BE2C (cell line): ENCODE measurements around the gene VENTX.

Experiments used
- DNase-seq: peaks from one replicate; pipeline ENCODE4 v3.0.0-alpha.2; 2020
- H3K27me3 ChIP-seq: fragments of 250-450 bp; sonication (Bioruptor Pico); 2 replicates; pipeline ENCODE4 v1.5.1; 2020; ENCODE audit warnings: mild to moderate bottlenecking
- H3K36me3 ChIP-seq: fragments of 250-450 bp; sonication (Bioruptor Pico); 2 replicates; pipeline ENCODE4 v1.5.1; 2020; ENCODE audit warnings: mild to moderate bottlenecking
- H3K4me1 ChIP-seq: fragments of 250-450 bp; sonication (Bioruptor Pico); 2 replicates; pipeline ENCODE4 v1.5.1; 2020
- H3K4me3 ChIP-seq: 2 replicates; pipeline ENCODE4 v1.5.1; 2011; ENCODE audit warnings: low read depth, low read length
- H3K9me3 ChIP-seq: fragments of 250-450 bp; sonication (Bioruptor Pico); 2 replicates; pipeline ENCODE4 v1.5.1; 2020
- TF ChIP-seq, protein P1 (sequence below): IDR thresholded peaks from 2 replicates; pipeline ENCODE4 v1.5.1; 2012; ENCODE audit warnings: mild to moderate bottlenecking, low read depth, low read length

Gene VENTX

DNA sequence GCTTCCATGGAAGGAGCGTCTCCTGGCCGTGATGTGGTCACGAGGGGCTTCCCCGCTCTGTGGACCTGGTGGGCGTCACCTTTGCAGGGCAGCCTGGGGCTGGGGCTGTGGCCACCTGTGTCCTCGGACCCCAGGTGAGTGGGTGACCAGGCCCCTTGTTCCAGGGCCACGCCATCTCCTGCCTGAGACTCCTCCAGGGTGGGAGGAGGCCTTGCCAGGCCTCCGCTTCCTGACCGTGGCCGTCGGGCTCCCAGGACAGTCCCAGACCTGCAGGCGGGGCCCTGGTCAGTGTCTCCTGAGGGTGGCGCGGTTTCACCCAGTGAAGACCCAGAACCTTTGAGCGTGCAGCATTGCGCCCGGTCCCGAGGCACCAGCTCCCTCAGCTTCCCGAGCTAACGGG is 28.0 kb upstream of the VENTX start:
- TF ChIP-seq, protein P1, sequence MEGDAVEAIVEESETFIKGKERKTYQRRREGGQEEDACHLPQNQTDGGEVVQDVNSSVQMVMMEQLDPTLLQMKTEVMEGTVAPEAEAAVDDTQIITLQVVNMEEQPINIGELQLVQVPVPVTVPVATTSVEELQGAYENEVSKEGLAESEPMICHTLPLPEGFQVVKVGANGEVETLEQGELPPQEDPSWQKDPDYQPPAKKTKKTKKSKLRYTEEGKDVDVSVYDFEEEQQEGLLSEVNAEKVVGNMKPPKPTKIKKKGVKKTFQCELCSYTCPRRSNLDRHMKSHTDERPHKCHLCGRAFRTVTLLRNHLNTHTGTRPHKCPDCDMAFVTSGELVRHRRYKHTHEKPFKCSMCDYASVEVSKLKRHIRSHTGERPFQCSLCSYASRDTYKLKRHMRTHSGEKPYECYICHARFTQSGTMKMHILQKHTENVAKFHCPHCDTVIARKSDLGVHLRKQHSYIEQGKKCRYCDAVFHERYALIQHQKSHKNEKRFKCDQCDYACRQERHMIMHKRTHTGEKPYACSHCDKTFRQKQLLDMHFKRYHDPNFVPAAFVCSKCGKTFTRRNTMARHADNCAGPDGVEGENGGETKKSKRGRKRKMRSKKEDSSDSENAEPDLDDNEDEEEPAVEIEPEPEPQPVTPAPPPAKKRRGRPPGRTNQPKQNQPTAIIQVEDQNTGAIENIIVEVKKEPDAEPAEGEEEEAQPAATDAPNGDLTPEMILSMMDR = no peak
- no peaks in the 10 kb centered on the region for H3K9me3 ChIP-seq
- no peak overlapping the region for H3K4me3 ChIP-seq
- DNase-seq = no peak
- H3K36me3 ChIP-seq = no peaks in the 10 kb centered on the region
- H3K4me1 ChIP-seq = no peaks in the 10 kb centered on the region
- peaks cover 10% of the 10 kb centered on the region for H3K27me3 ChIP-seq

DNA sequence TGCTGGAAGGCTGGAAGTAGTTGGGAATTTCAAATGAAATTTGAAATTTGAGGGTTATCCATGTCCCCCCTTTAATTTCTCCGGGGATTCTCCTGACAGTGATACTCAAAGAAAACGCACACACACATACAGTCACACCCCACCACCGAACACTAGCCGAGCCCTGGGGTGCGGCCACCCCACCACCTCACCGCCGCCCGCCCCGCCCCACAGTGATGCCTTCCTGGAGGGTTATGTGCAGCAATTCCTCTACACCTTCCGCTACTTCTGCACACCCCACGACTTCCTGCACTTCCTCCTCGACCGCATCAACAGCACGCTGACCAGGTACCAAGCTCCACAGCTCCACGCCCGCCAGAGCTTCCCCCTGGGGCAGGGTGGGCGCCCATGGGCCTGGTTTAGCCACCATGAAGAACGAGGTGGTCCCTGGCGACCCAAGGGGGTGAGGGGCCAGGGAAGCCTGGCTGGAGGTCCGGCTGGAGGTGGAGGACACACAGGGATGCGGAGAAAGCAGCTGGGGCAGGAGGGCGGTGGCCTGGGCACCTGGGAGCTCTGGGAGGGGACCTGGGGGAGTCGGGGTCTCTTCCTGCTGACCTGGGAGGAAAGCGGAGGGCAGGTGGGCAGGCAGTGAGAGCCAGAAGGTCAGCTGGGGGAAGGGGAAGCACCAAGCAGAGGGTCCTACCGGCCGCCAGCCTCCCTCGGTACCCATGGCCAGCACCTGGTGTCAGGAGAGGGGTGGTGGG is 27.1 kb upstream of the VENTX start:
- no peaks in the 10 kb centered on the region for H3K4me1 ChIP-seq
- H3K9me3 ChIP-seq = no peaks in the 10 kb centered on the region
- DNase-seq = no peak
- TF ChIP-seq, protein P1 = no peak
- no peak overlapping the region for H3K4me3 ChIP-seq
- peaks cover 7% of the 10 kb centered on the region for H3K27me3 ChIP-seq
- H3K36me3 ChIP-seq = no peaks in the 10 kb centered on the region

DNA sequence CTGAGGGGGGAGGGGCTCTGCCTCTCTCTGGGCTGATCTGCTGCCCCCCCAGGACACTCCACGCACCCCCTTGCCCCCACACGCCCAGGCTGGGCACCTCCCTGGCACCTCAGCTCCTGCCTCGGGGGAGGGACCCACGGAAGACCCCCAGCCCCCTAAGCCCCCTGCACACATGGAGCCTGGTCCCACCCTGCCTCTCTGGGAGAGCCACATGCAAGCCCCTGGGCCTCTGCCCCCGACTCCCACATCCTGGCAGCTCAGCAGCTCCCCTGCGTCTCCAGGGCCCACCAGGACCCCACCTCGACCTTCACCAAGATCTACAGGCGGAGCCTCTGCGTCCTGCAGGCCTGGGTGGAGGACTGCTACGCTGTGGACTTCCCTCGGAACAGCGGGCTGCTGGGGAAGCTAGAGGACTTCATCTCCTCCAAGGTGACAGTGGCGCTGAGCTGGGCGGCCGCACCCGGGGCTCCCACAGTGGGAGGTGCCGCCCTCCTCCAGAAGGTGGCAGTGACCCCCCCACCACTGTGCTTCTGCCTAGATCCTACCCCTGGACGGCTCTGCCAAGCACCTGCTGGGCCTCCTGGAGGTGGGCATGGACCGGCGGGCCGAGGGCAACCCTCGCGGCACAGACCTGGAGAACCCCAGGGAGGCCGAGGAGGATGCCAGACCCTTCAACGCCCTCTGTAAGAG is 26.4 kb upstream of the VENTX start:
- no peak for DNase-seq
- H3K4me3 ChIP-seq = no peak overlapping the region
- no peaks in the 10 kb centered on the region for H3K36me3 ChIP-seq
- H3K4me1 ChIP-seq = no peaks in the 10 kb centered on the region
- H3K27me3 ChIP-seq = peaks cover 14% of the 10 kb centered on the region
- TF ChIP-seq, protein P1 = no peak
- H3K9me3 ChIP-seq = no peaks in the 10 kb centered on the region

DNA sequence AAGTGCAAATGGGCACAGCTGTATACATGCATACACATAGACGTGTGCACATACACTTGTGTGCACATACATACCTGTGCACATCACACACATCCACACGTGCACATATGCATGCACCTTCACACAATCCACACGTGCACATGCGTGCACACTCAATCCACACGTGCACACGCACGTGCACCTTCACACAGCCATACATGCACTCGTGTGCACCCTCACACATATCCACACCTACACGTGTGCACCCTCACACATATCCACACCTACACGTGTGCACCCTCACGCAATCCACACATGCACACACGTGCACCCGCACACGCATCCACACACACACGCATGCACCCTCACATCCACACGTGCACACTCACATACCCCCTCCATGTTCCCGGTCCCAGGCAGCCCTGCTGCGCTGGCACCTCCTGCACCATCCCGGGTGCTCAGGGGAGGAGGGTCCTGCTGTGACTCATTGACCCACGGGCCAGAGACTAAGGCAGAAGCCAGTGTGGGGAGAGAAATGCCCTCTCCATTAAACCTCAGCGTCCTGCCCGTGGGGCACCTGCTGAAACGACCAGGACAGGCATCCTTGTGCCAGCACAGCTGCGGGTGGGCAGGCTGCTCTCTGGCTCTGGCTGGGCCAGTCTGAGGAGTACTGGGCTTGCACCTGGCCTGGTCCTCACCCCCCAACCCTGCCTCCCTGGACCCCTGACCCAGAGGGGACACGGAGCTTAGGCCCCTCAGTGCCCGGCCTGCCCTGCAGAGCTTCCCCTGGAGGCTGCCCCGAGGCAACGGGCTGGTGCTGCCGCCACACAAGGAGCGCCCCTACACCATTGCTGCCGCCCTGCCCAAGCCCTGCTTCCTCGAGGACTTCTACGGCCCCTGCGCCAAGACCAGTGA is 25.4 kb upstream of the VENTX start:
- Histone ChIP-seq H3K27me3 (peaks cover 21% of the 10 kb centered on the region), H3K9me3 (no peaks in the 10 kb centered on the region), H3K4me1 (no peaks in the 10 kb centered on the region), H3K36me3 (no peaks in the 10 kb centered on the region), H3K4me3 (no peak overlapping the region)
- TF ChIP-seq, protein P1 = no peak
- DNase-seq = no peak

DNA sequence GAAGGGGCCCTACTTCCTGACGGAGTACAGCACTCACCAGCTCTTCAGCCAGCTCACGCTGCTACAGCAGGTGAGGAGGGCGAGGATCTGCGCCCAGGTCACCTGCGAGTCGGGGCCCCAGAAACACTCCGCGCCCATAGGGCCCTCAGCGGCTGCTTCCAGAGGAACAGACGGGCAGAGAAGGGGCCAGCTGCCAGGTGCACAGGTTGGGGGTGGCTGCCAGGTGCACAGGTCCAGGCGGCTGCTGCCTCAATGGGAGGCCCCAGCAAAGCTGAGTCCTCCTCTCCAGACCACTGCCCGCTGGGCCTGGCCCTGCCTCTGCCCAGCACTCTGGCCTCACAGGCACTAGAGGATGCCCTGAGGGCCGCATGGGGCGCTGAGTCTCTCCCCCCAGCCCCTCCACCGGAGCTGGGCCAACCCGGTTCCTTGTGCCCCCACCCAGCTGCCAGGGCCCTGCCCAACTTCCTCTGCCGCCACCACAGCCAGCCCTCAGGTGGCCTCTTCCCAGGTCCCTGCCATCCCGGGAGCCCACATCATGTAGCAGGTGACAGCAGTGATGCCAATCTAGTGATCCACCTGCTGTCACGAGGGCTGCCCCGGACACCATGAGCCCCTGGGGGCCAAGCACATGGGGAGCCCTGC is 24.7 kb upstream of the VENTX start:
- Histone ChIP-seq H3K4me1 (no peaks in the 10 kb centered on the region), H3K36me3 (no peaks in the 10 kb centered on the region), H3K4me3 (no peak overlapping the region), H3K27me3 (peaks cover 22% of the 10 kb centered on the region), H3K9me3 (no peaks in the 10 kb centered on the region)
- TF ChIP-seq, protein P1 = no peak
- DNase-seq = no peak
